ENCODE measurements around the gene KIAA1328.
"Not testable (repeated sequence)": the region's sequence is repeated elsewhere in the genome, so short reads cannot be mapped to it uniquely, and the experiment has no call there.

Gene KIAA1328

DNA sequence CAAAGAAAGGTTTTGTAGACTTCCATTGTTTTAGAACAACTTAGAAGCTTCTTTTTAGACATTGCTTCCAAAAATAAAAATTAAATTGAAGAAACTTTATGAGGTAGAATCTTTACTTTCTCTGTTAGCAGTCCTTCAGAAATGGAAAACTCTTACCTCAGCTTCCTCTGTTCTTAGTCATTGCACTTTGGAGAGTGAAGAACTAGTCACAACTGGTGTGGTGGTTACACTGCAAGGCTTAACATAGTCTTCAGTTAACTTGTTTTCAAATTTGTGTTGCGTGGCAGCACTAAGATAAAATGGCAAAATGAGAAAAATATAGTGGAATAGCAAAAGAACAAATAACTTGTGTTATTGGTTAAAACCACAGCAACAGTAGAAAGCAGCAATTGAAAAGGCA, 332.6 kb downstream of the KIAA1328 start:
- no peak overlapping the region for H3K27ac ChIP-seq
- TF ChIP-seq, protein P1, sequence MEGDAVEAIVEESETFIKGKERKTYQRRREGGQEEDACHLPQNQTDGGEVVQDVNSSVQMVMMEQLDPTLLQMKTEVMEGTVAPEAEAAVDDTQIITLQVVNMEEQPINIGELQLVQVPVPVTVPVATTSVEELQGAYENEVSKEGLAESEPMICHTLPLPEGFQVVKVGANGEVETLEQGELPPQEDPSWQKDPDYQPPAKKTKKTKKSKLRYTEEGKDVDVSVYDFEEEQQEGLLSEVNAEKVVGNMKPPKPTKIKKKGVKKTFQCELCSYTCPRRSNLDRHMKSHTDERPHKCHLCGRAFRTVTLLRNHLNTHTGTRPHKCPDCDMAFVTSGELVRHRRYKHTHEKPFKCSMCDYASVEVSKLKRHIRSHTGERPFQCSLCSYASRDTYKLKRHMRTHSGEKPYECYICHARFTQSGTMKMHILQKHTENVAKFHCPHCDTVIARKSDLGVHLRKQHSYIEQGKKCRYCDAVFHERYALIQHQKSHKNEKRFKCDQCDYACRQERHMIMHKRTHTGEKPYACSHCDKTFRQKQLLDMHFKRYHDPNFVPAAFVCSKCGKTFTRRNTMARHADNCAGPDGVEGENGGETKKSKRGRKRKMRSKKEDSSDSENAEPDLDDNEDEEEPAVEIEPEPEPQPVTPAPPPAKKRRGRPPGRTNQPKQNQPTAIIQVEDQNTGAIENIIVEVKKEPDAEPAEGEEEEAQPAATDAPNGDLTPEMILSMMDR (IDR thresholded peaks at IDR 0.05): no peak
- TF ChIP-seq ZFX (IDR thresholded peaks at IDR 0.05; ENCODE audit: borderline replicate concordance): no peak

DNA sequence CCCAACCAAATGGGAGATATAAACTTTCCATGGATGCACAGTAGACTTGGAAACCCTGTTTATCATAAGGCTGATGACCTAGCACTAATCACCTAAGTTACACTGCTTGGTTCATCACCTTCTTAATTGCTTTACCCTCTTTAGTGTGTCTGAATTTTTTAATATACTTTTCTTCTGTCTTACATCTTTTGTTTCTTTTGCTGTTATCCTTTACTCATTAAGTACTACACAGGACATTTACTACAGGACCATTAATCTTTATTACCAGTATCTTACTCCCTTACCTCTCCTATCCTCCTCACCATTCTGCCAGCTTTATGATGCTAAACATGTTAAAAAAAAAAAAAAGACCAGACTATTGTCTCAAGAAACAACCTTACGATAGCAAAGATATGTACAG, 333.6 kb downstream of the KIAA1328 start:
- no peak for TF ChIP-seq ZFX (IDR thresholded peaks at IDR 0.05; ENCODE audit: borderline replicate concordance)
- TF ChIP-seq, protein P1 (IDR thresholded peaks at IDR 0.05): no peak
- no peak overlapping the region for H3K27ac ChIP-seq

DNA sequence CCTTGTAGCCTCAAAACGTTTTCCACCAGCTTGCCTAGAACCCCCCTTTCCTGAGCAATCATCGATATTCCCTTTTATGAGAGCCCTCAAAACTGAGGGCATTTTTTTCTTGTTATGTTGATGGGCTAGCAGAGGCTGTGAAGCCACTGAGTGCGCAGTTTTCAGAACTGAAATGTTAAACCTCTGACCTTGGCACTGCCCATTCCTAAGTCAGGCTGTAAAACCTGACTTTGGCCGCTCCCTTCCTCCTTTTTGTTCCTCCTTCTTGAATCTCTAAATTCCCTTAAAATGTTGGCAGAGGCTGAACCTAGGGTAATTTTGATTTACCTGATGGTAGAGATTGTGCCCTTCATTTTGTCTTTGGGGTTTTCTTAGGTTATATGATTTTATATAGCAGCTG, 334.2 kb downstream of the KIAA1328 start:
- no peak overlapping the region for H3K27ac ChIP-seq
- TF ChIP-seq, protein P1 (IDR thresholded peaks at IDR 0.05): no peak
- no peak for TF ChIP-seq ZFX (IDR thresholded peaks at IDR 0.05; ENCODE audit: borderline replicate concordance)

DNA sequence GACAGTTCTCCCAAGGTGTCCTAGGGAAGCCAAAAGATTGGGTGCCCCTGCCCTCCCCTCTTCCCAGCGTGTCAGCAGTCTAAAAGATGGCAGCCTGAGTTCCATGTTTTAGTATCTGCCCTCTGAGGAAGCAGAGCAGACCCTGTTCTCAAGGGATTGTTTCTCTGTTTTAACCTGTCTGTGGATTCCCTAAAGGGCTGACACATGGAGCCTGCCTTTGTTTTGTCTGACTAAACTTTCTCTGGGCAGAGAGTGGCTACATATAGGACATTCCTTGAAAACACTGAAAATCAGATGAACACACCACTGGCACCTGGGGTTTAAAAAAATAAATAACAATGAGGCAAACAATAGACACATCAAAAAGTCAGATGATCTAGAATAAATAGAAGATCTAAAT, 337.6 kb downstream of the KIAA1328 start:
- TF ChIP-seq ZFX (IDR thresholded peaks at IDR 0.05; ENCODE audit: borderline replicate concordance): no peak
- TF ChIP-seq, protein P1 (IDR thresholded peaks at IDR 0.05): no peak
- H3K27ac ChIP-seq: no peak overlapping the region

DNA sequence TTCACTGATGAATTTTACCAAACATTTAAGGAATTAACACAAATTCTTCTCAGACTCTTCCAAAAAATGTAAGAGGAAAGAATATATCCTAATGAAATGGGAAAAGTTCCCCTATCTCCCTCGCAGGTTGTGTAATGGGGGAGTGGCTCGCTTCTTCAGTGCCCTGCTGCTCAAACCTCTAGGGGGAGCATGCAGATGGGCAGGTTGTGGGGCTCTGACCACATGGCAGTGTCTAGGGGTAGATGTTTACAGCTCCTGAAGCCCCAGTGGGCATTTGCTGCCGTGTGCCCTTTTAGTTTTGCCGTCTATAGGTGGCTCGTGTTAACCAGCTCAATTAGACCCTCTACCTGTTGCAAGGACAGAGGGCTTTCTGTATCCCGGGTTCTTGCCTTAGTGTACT, 338.0 kb downstream of the KIAA1328 start:
- TF ChIP-seq, protein P1 (IDR thresholded peaks at IDR 0.05): peak; percentile 38

DNA sequence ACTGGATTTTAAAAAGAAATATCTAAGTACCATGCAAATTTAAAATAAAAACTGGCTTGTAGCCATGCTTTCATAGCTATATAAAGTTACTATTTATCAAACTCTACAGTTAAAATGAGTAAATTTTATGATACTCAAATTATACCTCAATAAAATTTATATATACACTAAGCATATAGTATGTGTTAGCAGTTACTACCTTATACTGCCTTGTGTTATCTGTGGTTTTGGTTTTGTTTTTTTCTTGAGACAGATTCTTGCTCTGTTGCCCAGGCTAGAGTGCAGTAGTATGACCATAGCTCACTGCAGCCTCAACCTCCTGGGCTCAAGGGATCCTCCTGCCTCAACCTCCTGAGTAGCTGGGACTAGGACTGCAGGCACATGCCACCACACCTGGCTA, 342.1 kb downstream of the KIAA1328 start:
- TF ChIP-seq ZFX (IDR thresholded peaks at IDR 0.05; ENCODE audit: borderline replicate concordance): no peak
- H3K27ac ChIP-seq: no peak overlapping the region

More for the DNA sequence above, 338.0 kb downstream of the KIAA1328 start:
- not testable (repeated sequence) for H3K27ac ChIP-seq

DNA sequence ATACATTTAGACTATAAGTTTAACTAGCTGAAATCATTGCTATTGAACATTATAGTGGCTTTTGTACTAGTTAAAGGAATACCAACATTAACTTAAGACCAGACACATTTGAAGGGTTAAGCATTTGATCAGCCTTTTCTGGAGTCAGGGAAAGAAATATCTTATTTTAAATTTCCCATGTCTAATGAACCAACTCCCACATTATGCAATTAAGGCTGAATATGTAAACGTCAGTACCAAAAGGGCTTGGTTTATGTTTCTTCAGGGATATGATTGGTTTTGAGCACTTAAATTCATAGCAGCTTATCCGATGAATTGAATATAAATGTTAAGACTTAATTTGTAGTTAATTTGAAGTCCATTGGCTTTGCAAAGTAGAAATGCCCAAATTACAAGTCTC, 344.5 kb downstream of the KIAA1328 start:
- no peak for TF ChIP-seq ZFX (IDR thresholded peaks at IDR 0.05; ENCODE audit: borderline replicate concordance)
- TF ChIP-seq, protein P1 (IDR thresholded peaks at IDR 0.05): no peak
- H3K27ac ChIP-seq: no peak overlapping the region

Data from 22Rv1 (cell line).